Hindlimb muscle (tissue), 1 donor: ENCODE results near the gene RNASE8. TPM values are rescaled to one million over a fixed set of nuclear protein-coding genes. Genes with fewer than 3 reads are reported as not detected.

Experiments
- DNase-seq: peaks from one replicate; pipeline ENCODE4 v3.0.0-alpha.2; 2013
- polyA plus RNA-seq: library from polyadenylated mRNA; unstranded; fragments of 120-200 nt; gene quantifications from one replicate; pipeline ENCODE4 v1.2.1, GENCODE V29; 2013; ENCODE audit not compliant: insufficient read length

RNASE8 gene
- polyA plus RNA-seq, 1 donor, result not detected

GRCh38 chr14:21054123-21054767 lies 3.4 kb upstream of the RNASE8 start:
- DNase-seq, result no peak

- no peak for DNase-seq
Measured at GRCh38 chr14:21054768-21055145, 2.9 kb upstream of the RNASE8 start.

DNA sequence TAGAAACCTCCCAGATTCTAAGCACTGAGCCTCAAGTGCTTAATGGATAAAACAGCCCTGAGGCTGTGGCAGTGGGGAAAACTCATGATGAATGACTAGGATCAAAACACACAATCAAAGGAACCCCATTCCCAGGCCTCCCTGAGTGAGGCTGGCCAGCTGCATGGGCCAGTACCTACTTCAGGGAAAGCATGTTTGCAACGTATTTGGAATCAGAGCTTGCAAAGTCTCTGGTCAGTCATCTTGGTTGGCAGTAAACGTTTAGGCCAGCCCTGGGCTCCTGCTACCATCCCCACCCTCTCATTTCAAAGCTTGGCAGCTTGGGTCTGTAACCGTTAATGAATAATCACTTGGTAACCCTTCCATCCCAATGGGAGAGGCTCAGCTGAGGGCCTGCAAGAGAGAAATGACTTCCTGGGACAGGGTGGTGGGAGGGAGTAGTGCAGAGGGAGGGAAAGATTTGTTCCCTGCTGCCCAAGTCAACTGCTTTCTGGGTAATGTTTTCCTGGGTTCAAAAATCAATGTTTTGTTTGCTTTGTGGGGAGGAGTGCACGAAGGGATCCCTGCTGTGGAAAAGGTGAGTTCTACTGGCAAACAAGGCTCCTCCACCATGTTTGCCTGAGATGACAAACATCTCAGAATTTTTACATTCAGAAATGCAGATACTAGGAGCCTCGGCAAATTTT lies 2.0 kb upstream of the RNASE8 start:
- DNase-seq, result no peak

GRCh38 chr14:21056520-21057163 lies 980 bp upstream of the RNASE8 start:
- DNase-seq, result no peak

GRCh38 chr14:21058903-21059302 lies 1.3 kb downstream of the RNASE8 start:
- DNase-seq, result no peak

DNA sequence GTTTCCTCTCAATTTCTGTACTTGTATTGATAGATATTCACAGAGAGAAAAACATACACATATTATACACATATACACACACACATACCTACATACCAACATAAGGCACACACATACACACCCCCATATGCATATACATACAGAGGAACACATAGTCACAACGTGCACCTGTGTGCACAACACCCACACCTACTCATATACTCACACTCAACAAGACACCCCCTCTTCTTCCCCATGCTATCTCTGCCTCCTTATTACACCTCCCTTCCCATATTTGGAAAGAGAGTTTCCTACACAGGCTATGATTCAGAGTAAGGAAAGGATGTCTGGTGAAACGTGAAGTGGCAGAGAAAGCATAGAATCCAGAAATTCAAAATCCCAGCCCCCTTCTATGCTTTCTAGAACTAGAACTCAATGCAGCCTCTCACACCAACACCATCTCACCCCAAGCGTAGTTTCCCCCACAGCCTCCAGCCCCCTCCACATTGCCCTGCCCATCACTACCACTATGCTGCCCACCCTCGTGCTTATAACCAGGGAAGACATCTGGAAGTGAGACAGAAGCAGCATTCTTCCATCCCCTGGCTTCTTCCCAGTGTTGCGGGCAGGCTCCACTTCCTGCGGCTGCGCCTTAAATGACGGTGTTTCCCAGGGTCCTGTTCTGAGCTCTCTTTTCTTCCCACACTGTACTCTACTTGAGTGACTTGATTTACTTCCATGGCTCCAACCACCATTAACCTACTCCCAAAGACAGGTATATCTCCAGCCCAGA lies 2.4 kb downstream of the RNASE8 start:
- no peak for DNase-seq

DNA sequence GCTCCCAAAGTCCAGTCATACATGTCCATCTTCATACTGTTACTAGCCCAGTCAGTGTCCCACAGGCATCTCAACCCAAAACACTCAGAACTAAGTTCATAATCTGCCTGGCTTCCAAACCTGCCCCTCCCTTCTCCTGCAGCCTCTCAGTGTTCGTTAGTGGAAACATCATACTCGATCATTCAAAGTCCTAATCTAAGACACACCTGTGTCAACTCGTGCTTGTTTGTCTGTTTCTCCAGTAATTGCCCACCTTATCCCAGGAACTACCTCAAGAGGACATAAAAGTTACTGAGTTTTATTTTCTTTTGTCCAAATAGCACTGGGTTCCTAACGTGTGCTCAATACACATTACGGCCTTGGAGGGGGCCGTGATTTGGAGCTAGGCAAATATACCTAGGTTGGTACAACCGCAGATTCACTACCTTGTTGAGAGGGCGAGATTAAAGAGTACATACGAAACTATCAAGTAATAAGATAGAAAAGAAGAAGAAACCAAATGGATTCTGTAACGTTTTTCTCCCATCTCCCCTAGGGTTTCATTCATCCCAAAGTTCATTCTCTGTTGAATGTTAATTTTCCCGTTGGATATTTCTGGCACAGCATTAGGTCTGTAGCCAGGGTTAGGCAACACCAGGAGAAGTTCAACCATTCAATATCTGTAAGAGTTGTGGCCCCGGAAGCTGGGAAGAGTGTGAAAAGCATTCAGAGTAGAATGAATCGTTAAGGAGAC lies 3.2 kb downstream of the RNASE8 start:
- no peak for DNase-seq

GRCh38 chr14:21061347-21061668 lies 3.7 kb downstream of the RNASE8 start:
- DNase-seq, result no peak

DNA sequence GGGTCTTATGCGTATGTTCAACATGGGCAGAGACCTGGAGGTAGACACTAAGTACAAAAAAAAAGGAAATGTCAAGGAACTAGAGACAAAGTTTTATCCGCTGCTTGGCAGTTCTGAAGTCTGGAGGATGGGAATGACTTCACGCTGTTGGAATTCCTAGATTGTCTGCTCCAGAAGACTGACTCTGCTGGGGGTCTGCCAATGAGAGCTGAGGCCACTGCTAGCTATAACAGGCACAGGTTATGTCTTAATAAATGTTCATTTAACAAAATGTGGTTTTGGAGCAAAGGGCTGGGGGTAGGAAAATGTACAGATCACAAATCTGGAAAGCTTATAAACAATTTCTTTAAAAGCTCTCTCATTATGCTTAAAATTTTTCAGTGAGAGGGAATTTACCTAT lies 5.9 kb downstream of the RNASE8 start:
- no peak for DNase-seq

DNA sequence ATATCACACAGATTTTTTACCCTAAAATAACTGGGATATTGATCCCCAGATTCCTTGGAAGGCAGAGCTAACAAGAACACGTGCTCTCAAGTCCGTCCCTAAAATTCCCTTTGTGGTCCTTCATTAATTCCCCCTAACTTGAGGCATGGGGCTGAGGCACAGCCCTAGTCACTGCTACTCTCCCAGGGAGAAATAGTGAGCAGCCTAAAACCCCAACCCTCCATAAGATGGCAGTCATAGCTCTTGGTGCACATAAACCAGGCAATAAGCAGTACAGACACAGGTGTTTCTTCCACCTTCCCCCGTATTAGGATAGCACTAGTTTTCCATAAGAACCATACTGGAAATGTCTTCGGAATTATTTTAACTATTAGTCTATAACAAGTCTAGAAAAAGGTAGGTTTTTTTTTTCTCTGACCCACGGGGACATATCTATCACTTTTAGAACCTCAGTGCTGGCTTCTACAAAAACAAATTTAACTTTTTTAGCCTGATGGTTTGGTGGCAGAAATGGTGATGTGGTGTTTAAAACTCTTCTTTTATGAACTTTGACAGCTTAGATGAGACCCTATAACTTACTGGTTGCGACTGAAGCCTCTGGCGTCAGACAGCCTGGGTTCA lies 9.4 kb downstream of the RNASE8 start:
- DNase-seq, result no peak

GRCh38 chr14:21068521-21069387 lies 11.1 kb downstream of the RNASE8 start:
- peak; percentile 69 for DNase-seq

DNA sequence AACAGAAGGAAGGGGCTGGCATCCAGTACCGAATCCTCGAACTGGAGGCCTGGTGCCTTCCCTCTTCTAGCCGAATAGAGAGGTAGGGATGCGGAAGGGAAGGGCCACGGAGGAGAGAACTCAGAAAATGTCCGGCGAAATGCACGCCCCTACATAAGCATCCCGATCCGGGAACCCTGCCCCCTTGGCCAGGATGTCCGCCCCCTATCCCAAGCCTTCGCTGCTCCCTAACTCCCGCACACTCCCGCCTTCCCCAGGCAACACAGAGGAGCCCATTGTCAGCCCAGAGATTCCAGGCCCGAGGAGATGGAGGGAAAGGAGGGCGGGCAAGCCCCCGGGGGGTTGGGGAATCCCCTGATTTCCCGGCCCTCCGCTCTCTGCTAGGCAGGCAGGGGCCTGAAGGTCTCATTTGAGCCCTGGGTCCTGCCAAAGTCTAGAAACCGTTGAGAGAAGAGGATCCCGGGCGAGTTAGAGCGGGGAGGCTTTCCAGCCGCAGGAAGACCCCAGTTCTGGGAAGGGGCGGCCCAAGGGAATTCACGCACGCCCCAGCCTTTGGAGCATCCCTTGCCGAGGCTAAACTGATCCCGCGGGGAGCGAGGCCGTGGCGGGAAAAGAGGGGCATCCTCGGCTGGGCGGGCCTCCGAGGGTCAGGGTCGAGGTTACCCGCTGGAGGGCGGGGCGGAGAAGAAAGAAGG lies 11.9 kb downstream of the RNASE8 start:
- DNase-seq, result peak; percentile 80

- peak; percentile 77 for DNase-seq
Measured at GRCh38 chr14:21070083-21070609, 12.5 kb downstream of the RNASE8 start, which contains the start of gene ARHGEF40. TSS of gene ARHGEF40 (plus strand) at chr14:21070304. CDS start at chr14:21070397, 93 bp downstream.

GRCh38 chr14:21070610-21071224 lies 13.1 kb downstream of the RNASE8 start:
- DNase-seq, result peak; percentile 56

- DNase-seq, result peak; percentile 93
Measured at GRCh38 chr14:21071225-21072030, 13.8 kb downstream of the RNASE8 start.

DNA sequence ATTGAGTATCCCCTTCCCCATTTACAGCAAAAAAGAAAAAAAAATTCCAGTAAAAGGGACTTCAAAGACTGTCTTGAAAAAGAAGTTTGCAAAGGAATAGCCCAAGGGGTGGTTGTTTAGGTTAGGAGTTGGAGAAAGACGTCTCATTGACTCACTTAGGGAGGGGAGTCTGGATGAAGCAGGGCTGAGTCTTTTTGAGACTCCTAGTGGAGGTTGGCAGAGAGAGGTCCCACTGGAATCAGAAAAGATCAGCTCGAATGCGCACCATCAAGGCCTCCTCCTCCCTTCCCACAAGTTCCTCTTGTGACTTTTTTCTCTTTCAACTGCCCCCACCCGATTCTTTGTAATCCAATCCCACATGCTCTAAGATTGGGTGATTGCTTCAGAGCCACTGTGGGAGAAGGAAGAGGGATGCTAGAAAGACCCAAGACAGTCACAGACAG lies 14.4 kb downstream of the RNASE8 start:
- no peak for DNase-seq

GRCh38 chr14:21072781-21073339 lies 15.2 kb downstream of the RNASE8 start:
- no peak for DNase-seq

- DNase-seq, result no peak
Measured at GRCh38 chr14:21073921-21074320, 16.3 kb downstream of the RNASE8 start.
